ENCODE results near the gene AP3B1.
"Not testable (repeated sequence)": the region's sequence is repeated elsewhere in the genome, so short reads cannot be mapped to it uniquely, and the experiment has no call there.

AP3B1 gene

DNA sequence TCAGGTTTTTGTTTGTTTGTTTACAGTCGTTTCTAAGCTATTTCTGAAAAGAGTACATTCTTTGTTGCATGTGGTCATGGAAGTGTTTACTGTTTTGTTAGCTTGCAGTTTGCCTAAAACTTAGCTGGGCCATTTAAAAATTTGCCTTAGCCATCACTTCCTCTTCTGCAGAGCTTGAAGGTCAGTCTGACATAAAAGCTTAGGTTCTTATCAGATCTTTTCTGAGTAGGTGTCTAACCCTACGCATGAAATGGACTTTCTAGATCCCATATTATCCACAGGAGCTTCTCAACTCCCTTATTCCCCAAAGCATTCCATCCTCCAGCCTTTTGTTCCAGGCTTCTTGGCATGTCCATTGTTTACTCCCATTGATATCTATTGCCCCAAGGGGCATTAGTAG, 90.3 kb downstream of the AP3B1 start:
- Mint-ChIP-seq H3K4me1 (no peaks in the 10 kb centered on the region), H3K27me3 (ENCODE audit: low read depth, poor library complexity) (no peaks in the 10 kb centered on the region), H3K9me3 (peaks cover 24% of the 10 kb centered on the region), H3K36me3 (ENCODE audit: low read depth) (peaks cover 76% of the 10 kb centered on the region), H3K4me3 (no peak overlapping the region), H3K27ac (no peak overlapping the region)
- TF ChIP-seq, protein P1, sequence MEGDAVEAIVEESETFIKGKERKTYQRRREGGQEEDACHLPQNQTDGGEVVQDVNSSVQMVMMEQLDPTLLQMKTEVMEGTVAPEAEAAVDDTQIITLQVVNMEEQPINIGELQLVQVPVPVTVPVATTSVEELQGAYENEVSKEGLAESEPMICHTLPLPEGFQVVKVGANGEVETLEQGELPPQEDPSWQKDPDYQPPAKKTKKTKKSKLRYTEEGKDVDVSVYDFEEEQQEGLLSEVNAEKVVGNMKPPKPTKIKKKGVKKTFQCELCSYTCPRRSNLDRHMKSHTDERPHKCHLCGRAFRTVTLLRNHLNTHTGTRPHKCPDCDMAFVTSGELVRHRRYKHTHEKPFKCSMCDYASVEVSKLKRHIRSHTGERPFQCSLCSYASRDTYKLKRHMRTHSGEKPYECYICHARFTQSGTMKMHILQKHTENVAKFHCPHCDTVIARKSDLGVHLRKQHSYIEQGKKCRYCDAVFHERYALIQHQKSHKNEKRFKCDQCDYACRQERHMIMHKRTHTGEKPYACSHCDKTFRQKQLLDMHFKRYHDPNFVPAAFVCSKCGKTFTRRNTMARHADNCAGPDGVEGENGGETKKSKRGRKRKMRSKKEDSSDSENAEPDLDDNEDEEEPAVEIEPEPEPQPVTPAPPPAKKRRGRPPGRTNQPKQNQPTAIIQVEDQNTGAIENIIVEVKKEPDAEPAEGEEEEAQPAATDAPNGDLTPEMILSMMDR (IDR thresholded peaks at IDR 0.05): no peak
- DNase-seq: no peak

DNA sequence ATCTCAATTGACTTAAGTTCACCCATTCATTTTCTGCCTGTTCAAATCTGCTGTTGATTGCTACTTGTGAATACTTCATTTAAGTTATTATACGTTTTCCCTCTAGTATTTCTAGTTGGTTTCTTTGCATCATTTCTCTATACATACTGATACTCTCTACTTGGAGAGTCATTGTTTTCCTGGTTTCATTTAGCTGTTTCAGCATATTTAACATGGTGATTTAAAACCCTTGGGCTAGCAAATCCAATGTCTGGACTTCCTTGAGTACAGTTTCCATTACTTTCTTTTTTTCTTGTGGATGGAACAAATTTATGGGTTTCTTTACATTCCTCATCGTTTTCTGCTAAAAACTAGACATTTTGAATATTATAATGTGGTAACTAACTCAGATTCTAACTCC, 90.7 kb downstream of the AP3B1 start:
- no peak overlapping the region for H3K27ac Mint-ChIP-seq
- no peak for DNase-seq
- H3K4me3 Mint-ChIP-seq: no peak overlapping the region
- peaks cover 76% of the 10 kb centered on the region for H3K36me3 Mint-ChIP-seq (ENCODE audit: low read depth)
- no peaks in the 10 kb centered on the region for H3K4me1 Mint-ChIP-seq
- peaks cover 24% of the 10 kb centered on the region for H3K9me3 Mint-ChIP-seq
- no peaks in the 10 kb centered on the region for H3K27me3 Mint-ChIP-seq (ENCODE audit: low read depth, poor library complexity)
- TF ChIP-seq, protein P1 (IDR thresholded peaks at IDR 0.05): no peak

DNA sequence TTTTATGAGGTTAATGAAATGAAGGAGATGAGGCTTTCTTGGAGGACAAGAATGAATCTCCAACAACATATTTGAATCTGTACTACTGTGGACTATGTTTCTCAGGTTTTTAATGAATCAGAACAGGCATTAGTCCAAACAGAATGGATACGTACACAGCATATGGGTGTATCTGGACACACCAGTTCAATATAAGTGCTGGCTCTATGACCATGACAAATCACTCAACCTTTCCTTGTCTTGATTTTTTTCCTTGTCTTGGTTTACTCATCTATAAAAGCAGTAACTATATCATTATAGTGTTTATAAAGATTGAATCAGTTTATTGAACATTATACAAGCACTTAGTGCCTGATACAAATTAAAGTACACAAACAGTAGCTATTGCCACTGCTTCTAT, 104.1 kb downstream of the AP3B1 start:
- Mint-ChIP-seq H3K27ac (no peak overlapping the region), H3K27me3 (ENCODE audit: low read depth, poor library complexity) (no peaks in the 10 kb centered on the region), H3K9me3 (peaks cover 29% of the 10 kb centered on the region), H3K36me3 (ENCODE audit: low read depth) (peaks cover 45% of the 10 kb centered on the region), H3K4me1 (no peaks in the 10 kb centered on the region), H3K4me3 (no peak overlapping the region)
- DNase-seq: no peak
- TF ChIP-seq, protein P1 (IDR thresholded peaks at IDR 0.05): no peak

DNA sequence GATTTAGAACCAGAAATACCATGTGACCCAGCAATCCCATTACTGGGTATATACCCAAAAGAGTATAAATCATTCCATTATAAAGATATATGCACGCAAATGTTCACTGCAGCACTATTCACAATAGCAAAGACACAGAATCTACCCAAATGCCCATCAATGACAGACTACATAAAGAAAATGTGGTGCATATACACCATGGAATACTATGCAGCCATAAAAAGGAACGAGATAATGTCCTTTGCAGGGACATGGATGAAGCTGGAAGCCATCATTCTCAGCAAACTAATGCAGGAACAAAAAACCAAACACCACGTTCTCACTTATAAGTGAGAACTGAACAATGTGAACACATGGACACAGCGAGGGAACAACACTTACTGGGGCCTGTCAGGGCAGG, 105.8 kb downstream of the AP3B1 start:
- H3K27ac Mint-ChIP-seq; DNase-seq; H3K4me1 Mint-ChIP-seq; H3K4me3 Mint-ChIP-seq; H3K27me3 Mint-ChIP-seq (ENCODE audit: low read depth, poor library complexity): not testable (repeated sequence)
- peaks cover 29% of the 10 kb centered on the region for H3K9me3 Mint-ChIP-seq
- peaks cover 54% of the 10 kb centered on the region for H3K36me3 Mint-ChIP-seq (ENCODE audit: low read depth)

DNA sequence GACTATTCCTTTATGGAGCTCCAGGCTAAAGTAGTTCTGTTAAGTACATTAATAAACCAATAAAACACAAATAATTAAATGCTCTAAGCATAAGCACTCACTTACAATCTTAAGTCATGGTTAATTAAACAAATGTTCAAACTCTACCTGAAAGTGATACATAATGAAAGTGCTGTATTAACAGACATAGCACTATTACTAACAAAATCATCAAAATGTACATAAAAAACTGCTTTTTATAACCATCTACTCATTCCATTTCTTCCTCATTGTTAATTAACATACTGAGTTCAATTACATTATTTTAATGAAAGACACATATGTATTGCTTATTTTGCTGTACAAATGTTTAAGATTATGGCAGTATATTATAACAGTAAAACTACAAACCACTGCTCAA, 107.3 kb downstream of the AP3B1 start:
- no peak for DNase-seq
- Mint-ChIP-seq H3K27ac (no peak overlapping the region), H3K36me3 (ENCODE audit: low read depth) (peaks cover 68% of the 10 kb centered on the region), H3K27me3 (ENCODE audit: low read depth, poor library complexity) (no peaks in the 10 kb centered on the region), H3K4me3 (no peak overlapping the region), H3K4me1 (no peaks in the 10 kb centered on the region), H3K9me3 (peaks cover 32% of the 10 kb centered on the region)
- TF ChIP-seq, protein P1 (IDR thresholded peaks at IDR 0.05): no peak

DNA sequence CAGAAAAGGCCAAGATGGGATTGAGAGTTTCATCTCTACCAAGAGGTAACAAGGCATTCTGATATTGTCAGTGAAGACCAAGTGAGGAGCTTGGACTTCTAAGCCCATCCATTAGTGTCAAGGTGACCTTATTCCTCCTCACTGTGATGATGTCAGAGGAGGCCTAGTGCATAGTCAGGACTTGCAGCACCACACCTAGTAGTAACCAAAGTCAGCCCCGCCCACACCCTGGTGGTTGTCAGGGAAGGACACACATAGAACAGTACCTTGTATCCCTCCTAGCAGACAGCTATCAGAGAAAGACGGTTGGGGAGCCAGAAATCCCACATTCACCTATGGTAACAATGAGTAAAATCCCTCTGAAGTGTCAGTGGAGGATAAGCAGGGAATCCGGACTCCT, 111.7 kb downstream of the AP3B1 start:
- Mint-ChIP-seq H3K27me3 (ENCODE audit: low read depth, poor library complexity) (no peaks in the 10 kb centered on the region), H3K4me1 (no peaks in the 10 kb centered on the region)
- TF ChIP-seq, protein P1 (IDR thresholded peaks at IDR 0.05): no peak

More for the DNA sequence above, 111.7 kb downstream of the AP3B1 start:
- Mint-ChIP-seq H3K36me3 (ENCODE audit: low read depth) (peaks cover 78% of the 10 kb centered on the region), H3K4me3 (no peak overlapping the region), H3K9me3 (peaks cover 23% of the 10 kb centered on the region), H3K27ac (no peak overlapping the region)
- DNase-seq: no peak
